HepG2 (cell line): ENCODE results near the gene PTPRCAP. TPM values are rescaled to one million over a fixed set of nuclear protein-coding genes. Genes with fewer than 3 reads are reported as not detected.
A peak's percentile ranks its signal among the peaks of the same experiment; 100 is the strongest.

ENCODE experiments used
- CEBPG ChIP-seq: IDR thresholded peaks from 2 replicates; pipeline ENCODE4 v1.6.1; 2016
- DDIT3 ChIP-seq: sonication (generic); formaldehyde crosslinking; IDR thresholded peaks from 2 replicates; pipeline ENCODE4 v1.4.0; 2020; ENCODE audit warnings: mild to moderate bottlenecking, missing genetic modification reagents
- E2F5 ChIP-seq: sonication (generic); formaldehyde crosslinking; conservative IDR thresholded peaks from 2 replicates; pipeline ENCODE4 v1.4.0; 2020; ENCODE audit warnings: missing genetic modification reagents
- ETV6 ChIP-seq: sonication (generic); formaldehyde crosslinking; conservative IDR thresholded peaks from 2 replicates; pipeline ENCODE4 v1.4.0; 2020; ENCODE audit warnings: missing genetic modification reagents
- FOXP4 ChIP-seq: sonication (generic); formaldehyde crosslinking; IDR thresholded peaks from 2 replicates; pipeline ENCODE4 v1.4.0; 2020; ENCODE audit warnings: missing genetic modification reagents
- GABPB1 ChIP-seq: IDR thresholded peaks from 2 replicates; pipeline ENCODE4 v1.6.1; 2016; ENCODE audit warnings: mild to moderate bottlenecking, missing genetic modification reagents, moderate library complexity, missing compliant biosample characterization
- JUN ChIP-seq: sonication (generic); formaldehyde crosslinking; IDR thresholded peaks from 2 replicates; pipeline ENCODE4 v1.4.0; 2020; ENCODE audit warnings: mild to moderate bottlenecking, missing genetic modification reagents
- JUNB ChIP-seq: sonication (generic); formaldehyde crosslinking; IDR thresholded peaks from 2 replicates; pipeline ENCODE4 v1.8.0; 2022; ENCODE audit warnings: missing genetic modification reagents, mild to moderate bottlenecking, borderline replicate concordance
- MIER3 ChIP-seq: IDR thresholded peaks from 2 replicates; pipeline ENCODE4 v1.6.1; 2016; ENCODE audit warnings: missing compliant biosample characterization, borderline replicate concordance
- MXD1 ChIP-seq: sonication (generic); formaldehyde crosslinking; IDR thresholded peaks from 2 replicates; pipeline ENCODE4 v1.4.0; 2020; ENCODE audit warnings: mild to moderate bottlenecking, missing genetic modification reagents
- RELA ChIP-seq: sonication (generic); formaldehyde crosslinking; IDR thresholded peaks from 2 replicates; pipeline ENCODE4 v1.4.0; 2020; ENCODE audit warnings: missing genetic modification reagents
- SALL2 ChIP-seq: sonication (generic); formaldehyde crosslinking; IDR thresholded peaks from 2 replicates; pipeline ENCODE4 v1.8.1; 2023; ENCODE audit warnings: mild to moderate bottlenecking, missing genetic modification reagents, inconsistent platforms
- ZBTB21 ChIP-seq: sonication (generic); formaldehyde crosslinking; IDR thresholded peaks from 2 replicates; pipeline ENCODE4 v1.4.0; 2020; ENCODE audit warnings: missing genetic modification reagents
- ZNF235 ChIP-seq: sonication (generic); formaldehyde crosslinking; IDR thresholded peaks from 2 replicates; pipeline ENCODE4 v1.8.1; 2023; ENCODE audit warnings: mild to moderate bottlenecking, missing genetic modification reagents, borderline replicate concordance
- ZNF275 ChIP-seq: sonication (generic); formaldehyde crosslinking; IDR thresholded peaks from 2 replicates; pipeline ENCODE4 v1.8.0; 2022; ENCODE audit warnings: missing genetic modification reagents, mild to moderate bottlenecking, inconsistent platforms, borderline replicate concordance
- ZNF552 ChIP-seq: sonication (generic); formaldehyde crosslinking; IDR thresholded peaks from 2 replicates; pipeline ENCODE4 v1.9.0; 2022; ENCODE audit warnings: missing genetic modification reagents, mild to moderate bottlenecking, borderline replicate concordance
- ZNF567 ChIP-seq: sonication (generic); formaldehyde crosslinking; IDR thresholded peaks from 2 replicates; pipeline ENCODE4 v1.8.1; 2023; ENCODE audit warnings: mild to moderate bottlenecking, missing genetic modification reagents, borderline replicate concordance
- ZNF83 ChIP-seq: sonication (generic); formaldehyde crosslinking; IDR thresholded peaks from 2 replicates; pipeline ENCODE4 v1.4.0; 2020; ENCODE audit warnings: missing genetic modification reagents, mild to moderate bottlenecking, borderline replicate concordance
- polyA plus RNA-seq, 8 experiments: library from polyadenylated mRNA; depleted of rRNA in 3 of 8; stranded (reverse) in 7 of 8; unstranded in 1 of 8; fragments of >200 nt; fragmentation: Illumina TruSeq in 4 of 8; extraction: Trizol in 4 of 8; gene quantifications; 2 replicates each; pipeline versions ENCODE4 v1.2.1 to v1.2.3, GENCODE V29; 2011 to 2016; ENCODE audit warnings: low read depth in 4 of 8, missing spikeins in 1 of 8, mixed read lengths in 1 of 8; ENCODE audit not compliant: insufficient read depth in 1 of 8
- total RNA-seq, 5 experiments: library from RNA; depleted of rRNA; stranded (reverse); fragments of >200 nt; fragmentation: Illumina TruSeq; extraction: Trizol; gene quantifications; 2 replicates each; pipeline ENCODE4 v1.2.3, GENCODE V29; 2016; ENCODE audit warnings: low read depth in 1 of 5
- TF ChIP-seq, protein P1 (sequence below): sonication (generic); formaldehyde crosslinking; IDR thresholded peaks from 2 replicates; pipeline ENCODE4 v1.4.0; 2020; ENCODE audit warnings: missing genetic modification reagents

Gene PTPRCAP
- total and polyA plus RNA-seq, 2 of the 13 experiments (the other 11 are each of a cell fraction or from before 2014, with no cell fraction given), result 0.60 to 0.70 TPM

DNA sequence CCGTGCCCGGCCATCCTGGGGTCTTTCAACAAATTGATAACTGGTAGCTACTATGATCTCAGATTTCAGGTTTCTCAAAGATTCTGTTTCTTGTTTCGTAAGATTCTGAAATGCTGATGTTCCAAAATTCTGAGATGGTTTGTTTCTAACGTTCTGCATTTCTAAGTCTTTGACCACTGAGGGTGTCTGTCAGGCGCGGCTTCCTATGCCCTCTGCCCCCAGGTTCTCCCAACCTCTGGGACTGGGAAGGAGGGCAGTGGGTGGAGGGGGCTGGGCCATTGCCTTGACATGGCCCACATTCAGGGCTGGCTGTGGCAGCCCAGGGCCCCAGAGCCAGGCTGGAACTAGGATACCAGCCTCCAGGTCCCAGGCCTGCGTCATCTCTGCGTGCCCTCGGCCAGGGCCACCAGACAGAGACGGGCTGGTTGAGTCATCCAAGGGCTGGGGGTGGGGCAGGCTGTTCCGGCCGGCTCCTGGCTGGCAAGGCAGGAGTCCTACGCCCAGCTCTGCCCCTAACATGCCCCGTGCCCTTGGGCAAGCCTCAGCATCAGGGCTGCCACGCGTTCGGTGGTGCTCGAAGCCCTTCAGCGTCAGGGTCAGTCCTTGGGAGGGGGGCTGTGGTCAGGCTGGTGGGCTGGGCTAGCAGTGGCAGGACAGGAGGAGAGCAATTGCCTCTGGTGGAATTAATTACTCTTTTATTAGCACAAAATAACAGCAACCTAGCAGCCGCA is 26.4 kb upstream of the PTPRCAP start (continued):
- TF ChIP-seq ZNF275 (CRISPR knock-in tag) (no peak), GABPB1 (CRISPR knock-in tag) (peak; percentile 72), ETV6 (CRISPR knock-in tag) (no peak), JUN (CRISPR knock-in tag) (peak; percentile 30; the same call in 1 of the 2 replicates), E2F5 (CRISPR knock-in tag) (no peak), CEBPG (peak; percentile 69), DDIT3 (CRISPR knock-in tag) (no peak), ZNF83 (CRISPR knock-in tag) (no peak), MIER3 (CRISPR knock-in tag) (no peak), ZNF552 (no peak), SALL2 (CRISPR knock-in tag) (0 out of 2 replicates have a peak, but pooled peaks have one; percentile 28), MXD1 (no peak; the same call in none of the 2 replicates), RELA (CRISPR knock-in tag) (0 out of 2 replicates have a peak, but pooled peaks have one; percentile 47), ZBTB21 (CRISPR knock-in tag) (0 out of 2 replicates have a peak, but pooled peaks have one; percentile 34), JUNB (CRISPR knock-in tag) (no peak), ZNF567 (CRISPR knock-in tag) (no peak), ZNF235 (CRISPR knock-in tag) (0 out of 2 replicates have a peak, but pooled peaks have one; percentile 43), FOXP4 (no peak)
- TF ChIP-seq, protein P1, sequence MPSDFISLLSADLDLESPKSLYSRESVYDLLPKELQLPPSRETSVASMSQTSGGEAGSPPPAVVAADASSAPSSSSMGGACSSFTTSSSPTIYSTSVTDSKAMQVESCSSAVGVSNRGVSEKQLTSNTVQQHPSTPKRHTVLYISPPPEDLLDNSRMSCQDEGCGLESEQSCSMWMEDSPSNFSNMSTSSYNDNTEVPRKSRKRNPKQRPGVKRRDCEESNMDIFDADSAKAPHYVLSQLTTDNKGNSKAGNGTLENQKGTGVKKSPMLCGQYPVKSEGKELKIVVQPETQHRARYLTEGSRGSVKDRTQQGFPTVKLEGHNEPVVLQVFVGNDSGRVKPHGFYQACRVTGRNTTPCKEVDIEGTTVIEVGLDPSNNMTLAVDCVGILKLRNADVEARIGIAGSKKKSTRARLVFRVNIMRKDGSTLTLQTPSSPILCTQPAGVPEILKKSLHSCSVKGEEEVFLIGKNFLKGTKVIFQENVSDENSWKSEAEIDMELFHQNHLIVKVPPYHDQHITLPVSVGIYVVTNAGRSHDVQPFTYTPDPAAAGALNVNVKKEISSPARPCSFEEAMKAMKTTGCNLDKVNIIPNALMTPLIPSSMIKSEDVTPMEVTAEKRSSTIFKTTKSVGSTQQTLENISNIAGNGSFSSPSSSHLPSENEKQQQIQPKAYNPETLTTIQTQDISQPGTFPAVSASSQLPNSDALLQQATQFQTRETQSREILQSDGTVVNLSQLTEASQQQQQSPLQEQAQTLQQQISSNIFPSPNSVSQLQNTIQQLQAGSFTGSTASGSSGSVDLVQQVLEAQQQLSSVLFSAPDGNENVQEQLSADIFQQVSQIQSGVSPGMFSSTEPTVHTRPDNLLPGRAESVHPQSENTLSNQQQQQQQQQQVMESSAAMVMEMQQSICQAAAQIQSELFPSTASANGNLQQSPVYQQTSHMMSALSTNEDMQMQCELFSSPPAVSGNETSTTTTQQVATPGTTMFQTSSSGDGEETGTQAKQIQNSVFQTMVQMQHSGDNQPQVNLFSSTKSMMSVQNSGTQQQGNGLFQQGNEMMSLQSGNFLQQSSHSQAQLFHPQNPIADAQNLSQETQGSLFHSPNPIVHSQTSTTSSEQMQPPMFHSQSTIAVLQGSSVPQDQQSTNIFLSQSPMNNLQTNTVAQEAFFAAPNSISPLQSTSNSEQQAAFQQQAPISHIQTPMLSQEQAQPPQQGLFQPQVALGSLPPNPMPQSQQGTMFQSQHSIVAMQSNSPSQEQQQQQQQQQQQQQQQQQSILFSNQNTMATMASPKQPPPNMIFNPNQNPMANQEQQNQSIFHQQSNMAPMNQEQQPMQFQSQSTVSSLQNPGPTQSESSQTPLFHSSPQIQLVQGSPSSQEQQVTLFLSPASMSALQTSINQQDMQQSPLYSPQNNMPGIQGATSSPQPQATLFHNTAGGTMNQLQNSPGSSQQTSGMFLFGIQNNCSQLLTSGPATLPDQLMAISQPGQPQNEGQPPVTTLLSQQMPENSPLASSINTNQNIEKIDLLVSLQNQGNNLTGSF (CRISPR knock-in tag), result no peak
